ENCODE results near the gene GUCA1C. TPM values are rescaled to one million over a fixed set of nuclear protein-coding genes. Genes with fewer than 3 reads are reported as not detected.

GUCA1C gene
- total RNA-seq, 4 donors from 2014 or later: not detected

- TF ChIP-seq CTCF (IDR thresholded peaks at IDR 0.05): no peak
- no peak for TF ChIP-seq POLR2A (IDR thresholded peaks at IDR 0.05)
- intact Hi-C loops (cut with DNase I; ENCODE audit: low total_unique reads): no loop called here
- no peaks in the 10 kb centered on the region for H3K4me1 ChIP-seq
Measured at GRCh38 chr3:108940568-108941263, 13.0 kb downstream of the GUCA1C start.

DNA sequence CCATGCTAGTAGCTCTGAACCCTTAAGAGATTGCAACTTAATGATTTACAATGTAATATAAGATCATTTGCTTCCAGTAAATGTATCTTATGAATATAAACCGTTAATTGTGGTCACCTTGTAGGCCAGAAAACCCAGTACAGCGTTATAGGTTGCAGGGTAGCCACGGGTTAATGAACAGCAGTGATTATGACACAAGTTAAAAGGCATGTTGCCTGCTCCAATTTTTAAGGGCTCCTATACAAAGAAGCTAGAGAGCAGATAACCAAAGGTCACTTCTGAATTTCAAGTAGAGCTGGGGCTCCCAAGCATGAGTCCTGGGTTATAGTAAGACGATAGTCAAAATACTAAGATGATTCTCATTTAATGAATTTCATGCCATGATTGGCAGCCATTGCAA is 13.5 kb downstream of the GUCA1C start:
- intact Hi-C loops (cut with DNase I; ENCODE audit: low total_unique reads): no loop called here
- Histone ChIP-seq H3K4me3 (no peak overlapping the region), H3K4me1 (no peaks in the 10 kb centered on the region), H3K27me3 (no peaks in the 10 kb centered on the region), H3K9me3 (no peaks in the 10 kb centered on the region), H3K36me3 (no peaks in the 10 kb centered on the region), H3K27ac (no peak overlapping the region)
- TF ChIP-seq CTCF (IDR thresholded peaks at IDR 0.05) (no peak), POLR2A (IDR thresholded peaks at IDR 0.05) (no peak)
- no peak for DNase-seq

More at GRCh38 chr3:108940568-108941263, 13.0 kb downstream of the GUCA1C start:
- Histone ChIP-seq H3K27me3 (no peaks in the 10 kb centered on the region), H3K36me3 (no peaks in the 10 kb centered on the region), H3K9me3 (no peaks in the 10 kb centered on the region), H3K4me3 (no peak overlapping the region), H3K27ac (no peak overlapping the region)
- no peak for DNase-seq

DNA sequence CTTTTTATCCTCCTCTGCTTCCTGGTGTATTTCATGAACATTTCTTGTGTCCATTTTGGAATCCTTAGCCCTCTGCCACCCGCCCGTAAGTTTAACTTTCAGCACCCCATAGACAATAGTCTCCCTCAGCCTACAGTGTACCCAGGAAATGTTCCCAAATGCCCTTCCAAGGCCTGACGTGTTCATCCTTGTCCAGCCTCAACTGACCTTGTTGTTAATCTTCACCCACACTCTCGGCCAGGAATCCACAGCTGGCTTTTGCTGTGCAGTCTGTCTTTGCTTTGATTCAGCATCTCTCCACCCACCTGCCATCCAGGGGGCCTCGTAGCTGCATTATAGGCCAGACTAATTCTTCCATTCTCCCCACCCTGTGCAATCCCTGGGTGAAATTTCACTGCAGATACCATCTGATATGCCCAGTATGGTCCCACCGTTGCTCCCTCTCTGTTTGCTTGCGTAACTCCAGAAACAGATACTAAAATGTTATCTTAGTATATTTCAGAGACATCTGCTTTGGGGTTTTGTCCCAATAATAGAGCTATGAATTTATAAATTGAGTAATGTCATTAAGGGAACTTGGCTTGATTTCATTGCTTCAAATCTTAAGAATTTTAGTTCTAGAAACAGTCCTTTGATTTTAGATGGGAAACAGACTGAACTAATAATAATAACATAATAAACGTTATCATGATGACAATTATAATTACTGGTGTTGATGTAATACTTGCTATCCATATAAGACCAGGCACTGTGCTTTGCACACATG is 16.6 kb downstream of the GUCA1C start:
- no peak overlapping the region for H3K4me3 ChIP-seq
- no peaks in the 10 kb centered on the region for H3K4me1 ChIP-seq
- H3K9me3 ChIP-seq: no peaks in the 10 kb centered on the region
- TF ChIP-seq POLR2A (IDR thresholded peaks at IDR 0.05) (no peak), CTCF (IDR thresholded peaks at IDR 0.05) (no peak)
- H3K27ac ChIP-seq: no peak overlapping the region
- no peaks in the 10 kb centered on the region for H3K27me3 ChIP-seq
- no peaks in the 10 kb centered on the region for H3K36me3 ChIP-seq
- intact Hi-C loops (cut with DNase I; ENCODE audit: low total_unique reads): no loop called here
- no peak for DNase-seq

DNA sequence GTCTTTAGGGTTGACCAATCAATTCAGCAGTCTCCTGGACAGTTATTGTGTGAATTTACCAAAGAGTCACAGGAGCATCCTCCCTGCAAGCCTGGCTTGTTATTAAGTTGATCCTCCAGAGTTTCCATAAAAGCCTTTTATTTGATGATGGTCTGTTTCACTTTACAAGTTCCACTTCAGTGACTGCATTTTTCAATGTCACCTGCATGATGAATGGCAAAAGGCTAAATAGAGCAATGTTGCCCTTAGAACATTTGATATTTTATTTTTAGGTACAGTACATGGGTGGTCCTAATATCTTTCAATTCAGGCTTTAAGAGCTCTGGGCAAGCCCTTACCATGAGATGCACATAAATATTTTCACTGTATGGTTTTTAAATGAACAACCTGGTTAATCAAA is 22.6 kb downstream of the GUCA1C start:
- intact Hi-C loops (cut with DNase I; ENCODE audit: low total_unique reads): no loop called here
- DNase-seq: no peak
- Histone ChIP-seq H3K4me1 (no peaks in the 10 kb centered on the region), H3K27me3 (no peaks in the 10 kb centered on the region), H3K36me3 (no peaks in the 10 kb centered on the region), H3K27ac (no peak overlapping the region), H3K4me3 (no peak overlapping the region), H3K9me3 (no peaks in the 10 kb centered on the region)
- TF ChIP-seq CTCF (IDR thresholded peaks at IDR 0.05) (no peak), POLR2A (IDR thresholded peaks at IDR 0.05) (no peak)

DNA sequence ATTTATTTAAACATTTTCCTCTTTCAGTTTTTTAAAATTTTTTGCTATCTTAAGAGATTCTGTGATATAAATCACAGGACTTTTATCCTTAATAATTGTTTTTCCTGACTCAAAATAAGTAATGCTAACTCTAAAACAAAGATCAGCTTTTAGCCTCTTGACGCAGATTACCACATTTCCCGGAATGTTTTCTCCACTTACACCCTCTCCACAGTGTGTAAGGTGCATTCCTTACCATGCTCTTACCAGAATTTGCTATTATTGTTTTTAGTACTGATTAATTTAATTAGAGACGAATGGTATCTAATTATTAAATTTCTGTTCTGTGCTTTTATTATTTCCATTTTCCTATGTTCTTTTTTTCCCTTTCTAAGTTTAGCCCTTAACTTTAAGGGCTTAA is 34.8 kb downstream of the GUCA1C start:
- no peak for DNase-seq
- H3K36me3 ChIP-seq: no peaks in the 10 kb centered on the region
- no peak overlapping the region for H3K27ac ChIP-seq
- intact Hi-C loops (cut with DNase I; ENCODE audit: low total_unique reads): no loop called here
- no peaks in the 10 kb centered on the region for H3K4me1 ChIP-seq
- TF ChIP-seq POLR2A (IDR thresholded peaks at IDR 0.05) (no peak), CTCF (IDR thresholded peaks at IDR 0.05) (no peak)
- no peak overlapping the region for H3K4me3 ChIP-seq
- no peaks in the 10 kb centered on the region for H3K27me3 ChIP-seq
- no peaks in the 10 kb centered on the region for H3K9me3 ChIP-seq
